Fibroblast of villous mesenchyme (primary cell): ENCODE data around the gene ACO1. TPM values are rescaled to one million over a fixed set of nuclear protein-coding genes. Genes with fewer than 3 reads are reported as not detected.

Experiments
- DNase-seq: peaks from one replicate; pipeline ENCODE4 v3.0.0-alpha.2; 2010; ENCODE audit warnings: low read depth
- H3K4me3 ChIP-seq: 2 replicates; pipeline ENCODE4 v1.5.1; 2011; ENCODE audit warnings: low read depth, mild to moderate bottlenecking, low read length
- CTCF ChIP-seq: IDR thresholded peaks from 2 replicates; pipeline ENCODE4 v1.5.1; 2012; ENCODE audit warnings: low read depth, mild to moderate bottlenecking, low read length; ENCODE audit not compliant: insufficient read depth
- total RNA-seq: library from RNA; depleted of rRNA; stranded (reverse); fragments of >200 nt; gene quantifications from 2 replicates; pipeline ENCODE4 v1.2.3, GENCODE V29; 2012

The ACO1 gene
- total RNA-seq, 1 donor = 155 TPM

- no peak overlapping the region for H3K4me3 ChIP-seq
- peak; percentile 86 for DNase-seq
- TF ChIP-seq CTCF = no peak
Measured at GRCh38 chr9:32413424-32413823, 29.0 kb downstream of the ACO1 start.

DNA sequence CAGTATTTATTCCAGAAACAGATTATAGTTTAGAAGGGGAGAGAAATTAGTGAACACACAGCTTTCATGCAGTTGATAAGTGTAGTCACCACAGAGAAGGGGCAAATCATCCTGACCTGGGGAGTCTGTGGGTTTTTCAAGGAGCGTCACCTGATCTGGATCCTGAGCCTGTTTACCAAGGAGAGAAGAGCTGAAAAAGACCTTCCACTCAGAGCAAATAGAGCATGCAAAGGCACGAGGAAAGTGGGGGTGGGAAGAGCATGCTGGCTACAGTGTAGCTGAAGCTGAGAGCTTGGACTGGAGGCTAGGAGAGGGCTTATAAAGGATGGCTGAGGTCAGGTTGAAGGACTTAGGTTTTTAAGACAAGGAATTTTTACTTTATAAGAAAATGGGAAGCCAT lies 30.4 kb downstream of the ACO1 start:
- DNase-seq = no peak
- TF ChIP-seq CTCF = no peak
- no peak overlapping the region for H3K4me3 ChIP-seq

GRCh38 chr9:32419921-32420320 lies 35.5 kb downstream of the ACO1 start:
- DNase-seq = peak; percentile 41
- H3K4me3 ChIP-seq = no peak overlapping the region
- no peak for TF ChIP-seq CTCF

DNA sequence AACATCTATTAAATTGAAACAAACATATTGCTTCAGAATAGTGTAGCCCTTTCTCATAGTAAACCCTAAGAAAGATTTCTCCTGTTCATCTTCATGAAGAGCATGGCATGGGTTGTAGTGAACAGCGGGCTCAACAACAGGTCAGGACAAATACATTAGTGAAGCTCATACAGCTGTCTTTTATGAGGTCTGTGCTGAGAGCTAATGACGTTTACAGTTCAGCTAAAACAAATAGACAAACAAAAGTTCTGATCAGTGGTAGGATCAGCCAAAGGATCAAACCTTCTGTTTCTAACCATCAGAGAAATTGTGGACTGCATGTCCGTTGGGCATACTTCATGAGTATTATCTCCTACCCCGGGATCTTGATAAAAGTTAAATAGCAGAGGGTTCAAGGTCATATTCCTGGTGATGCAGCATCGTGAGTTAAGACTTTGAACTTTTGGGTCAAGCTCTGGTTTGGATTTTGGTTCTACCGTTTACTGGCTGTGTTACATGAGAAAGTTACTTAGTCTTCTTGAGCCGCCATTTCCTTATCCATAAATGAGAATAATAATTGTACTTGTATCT lies 37.9 kb downstream of the ACO1 start:
- H3K4me3 ChIP-seq = no peak overlapping the region
- no peak for TF ChIP-seq CTCF
- DNase-seq = peak; percentile 24

DNA sequence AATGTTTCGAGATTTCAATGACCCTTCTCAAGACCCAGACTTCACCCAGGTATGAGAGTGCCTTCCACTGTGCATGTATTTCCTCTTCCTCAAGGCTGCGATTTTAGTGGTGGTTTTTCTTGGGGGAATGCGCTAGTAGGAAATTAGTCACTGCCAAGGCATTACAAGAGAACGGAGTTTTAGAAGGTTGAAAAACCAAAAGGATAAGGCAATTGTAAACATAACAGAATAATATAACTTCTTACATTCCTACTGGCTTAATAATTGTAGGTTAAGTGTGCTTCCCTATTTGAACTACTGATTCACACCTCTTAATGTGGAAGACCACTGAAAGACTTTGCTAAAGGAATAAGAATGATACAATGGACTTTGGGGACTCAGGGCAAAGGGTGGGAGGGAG lies 38.9 kb downstream of the ACO1 start:
- DNase-seq = peak; percentile 90
- no peak overlapping the region for H3K4me3 ChIP-seq
- TF ChIP-seq CTCF = no peak

GRCh38 chr9:32424616-32425015 lies 40.2 kb downstream of the ACO1 start:
- peak; percentile 45 for DNase-seq
- TF ChIP-seq CTCF = no peak
- no peak overlapping the region for H3K4me3 ChIP-seq
